Suprapubic skin (tissue), 3 donors: Measurements from ENCODE around the gene OGA.

Experiments
- CTCF ChIP-seq, 2 donors: fragments of 200-600 bp in 1 of 2; fragments of 450-650 bp in 1 of 2; sonication (generic) in 1 of 2; IDR thresholded peaks; one replicate each; pipeline ENCODE4 v1.5.1; 2016 to 2019; ENCODE audit warnings: antibody characterized with exemption in 2 of 2, mild to moderate bottlenecking in 1 of 2, moderate library complexity in 1 of 2
- POLR2A ChIP-seq, 2 donors: fragments of 450-650 bp; IDR thresholded peaks; one replicate each; pipeline ENCODE4 v1.6.1; 2017; ENCODE audit warnings: antibody characterized with exemption in 2 of 2, mild to moderate bottlenecking in 2 of 2, moderate library complexity in 2 of 2

DNA sequence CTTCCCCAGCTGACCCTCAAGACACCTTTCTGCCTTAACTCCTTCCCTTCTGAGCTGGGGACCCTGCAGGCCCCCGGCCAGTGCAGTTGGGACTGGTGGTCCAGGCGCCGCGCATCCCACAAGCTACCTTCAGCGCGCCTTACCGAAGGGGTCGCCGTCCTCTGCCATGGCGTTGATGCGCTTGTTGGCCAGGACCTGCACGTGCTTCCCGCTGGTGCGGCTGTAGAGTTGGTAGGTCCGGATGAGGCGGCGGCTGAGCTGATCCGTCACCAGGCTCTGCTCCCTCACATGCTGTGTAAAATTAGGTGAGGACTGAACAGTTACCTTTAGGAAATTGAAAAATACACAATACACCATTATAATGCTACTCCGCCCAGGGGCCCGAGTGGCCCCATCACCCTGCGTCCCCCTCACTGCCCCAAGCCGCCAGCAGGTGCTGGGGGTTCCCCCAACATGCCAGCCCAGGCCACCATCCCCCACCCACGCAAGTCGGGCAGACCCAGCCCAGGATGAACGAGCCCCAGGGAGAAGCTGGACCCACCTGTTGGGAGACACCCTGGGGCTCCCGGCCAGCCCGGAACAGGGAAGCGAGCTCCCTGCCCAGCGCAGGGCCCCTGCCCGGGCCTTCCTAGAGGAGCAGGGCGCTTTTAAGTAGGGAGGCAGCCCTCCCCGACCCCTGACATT, 43.5 kb downstream of the OGA start:
- TF ChIP-seq POLR2A (IDR thresholded peaks at IDR 0.05) (no peak), CTCF (IDR thresholded peaks at IDR 0.05) (no peak)
